ENCODE data around the gene PCCA.
"Not testable (repeated sequence)": the region's sequence is repeated elsewhere in the genome, so short reads cannot be mapped to it uniquely, and the experiment has no call there.

Gene PCCA

DNA sequence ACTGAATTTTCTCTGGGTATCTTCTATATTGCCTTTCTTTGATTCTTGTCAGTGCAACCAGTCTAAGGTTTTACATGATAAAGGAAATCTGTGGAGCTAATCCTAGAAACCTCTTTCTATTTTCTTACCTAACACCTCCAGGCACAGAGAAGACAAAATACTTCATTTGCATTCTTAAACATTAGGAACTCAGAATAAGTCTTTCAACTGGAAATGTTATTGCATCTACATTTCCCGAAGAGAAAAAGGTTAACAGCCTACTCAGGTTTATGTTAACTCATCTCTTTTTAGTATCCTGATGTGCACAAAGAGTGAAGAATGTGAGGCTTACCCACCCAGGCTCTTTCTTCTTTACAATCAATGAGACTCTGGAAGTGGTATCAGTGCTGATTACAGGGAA is 106.7 kb downstream of the PCCA start:
- DNase-seq (ENCODE audit: low spot score) (no peak), FAIRE-seq (no peak)

DNA sequence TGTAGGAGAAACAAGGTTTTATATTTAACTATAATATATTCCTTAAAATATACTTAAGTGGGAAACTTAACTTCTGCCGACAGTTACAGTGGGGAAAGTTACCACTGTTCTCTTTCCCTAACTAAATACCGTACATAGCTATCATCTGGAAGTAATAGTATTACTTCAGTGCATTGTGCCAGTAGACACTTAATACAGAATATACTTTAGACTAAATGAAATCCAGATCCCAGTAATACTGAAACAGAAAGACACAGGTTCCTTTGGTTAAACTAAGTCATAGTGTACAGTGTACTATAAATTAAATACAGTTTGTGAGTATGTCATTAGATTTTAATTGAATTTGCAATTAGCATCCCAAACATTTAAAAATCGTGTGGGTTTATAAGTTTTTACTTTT is 107.5 kb downstream of the PCCA start:
- FAIRE-seq (no peak), DNase-seq (ENCODE audit: low spot score) (no peak)

DNA sequence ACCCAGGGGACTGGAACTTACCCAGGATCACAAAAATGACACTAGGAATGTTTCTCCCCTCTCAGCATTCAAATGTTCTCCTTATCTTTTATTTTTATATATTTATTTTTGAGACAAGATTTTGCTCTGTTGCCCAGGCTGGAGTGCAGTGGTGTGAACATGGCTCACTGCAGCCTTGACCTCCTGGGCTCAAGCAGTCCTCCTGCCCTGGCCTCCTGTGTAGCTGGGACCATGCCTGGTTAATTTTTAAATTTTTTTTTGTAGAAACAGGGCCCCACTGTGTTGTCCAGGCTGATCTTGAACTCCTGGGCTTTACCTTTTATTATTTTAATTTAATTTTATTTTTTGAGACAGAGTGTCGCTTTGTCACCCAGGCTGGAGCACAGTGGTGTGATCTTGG is 108.2 kb downstream of the PCCA start:
- DNase-seq (ENCODE audit: low spot score) (no peak), FAIRE-seq (no peak)

DNA sequence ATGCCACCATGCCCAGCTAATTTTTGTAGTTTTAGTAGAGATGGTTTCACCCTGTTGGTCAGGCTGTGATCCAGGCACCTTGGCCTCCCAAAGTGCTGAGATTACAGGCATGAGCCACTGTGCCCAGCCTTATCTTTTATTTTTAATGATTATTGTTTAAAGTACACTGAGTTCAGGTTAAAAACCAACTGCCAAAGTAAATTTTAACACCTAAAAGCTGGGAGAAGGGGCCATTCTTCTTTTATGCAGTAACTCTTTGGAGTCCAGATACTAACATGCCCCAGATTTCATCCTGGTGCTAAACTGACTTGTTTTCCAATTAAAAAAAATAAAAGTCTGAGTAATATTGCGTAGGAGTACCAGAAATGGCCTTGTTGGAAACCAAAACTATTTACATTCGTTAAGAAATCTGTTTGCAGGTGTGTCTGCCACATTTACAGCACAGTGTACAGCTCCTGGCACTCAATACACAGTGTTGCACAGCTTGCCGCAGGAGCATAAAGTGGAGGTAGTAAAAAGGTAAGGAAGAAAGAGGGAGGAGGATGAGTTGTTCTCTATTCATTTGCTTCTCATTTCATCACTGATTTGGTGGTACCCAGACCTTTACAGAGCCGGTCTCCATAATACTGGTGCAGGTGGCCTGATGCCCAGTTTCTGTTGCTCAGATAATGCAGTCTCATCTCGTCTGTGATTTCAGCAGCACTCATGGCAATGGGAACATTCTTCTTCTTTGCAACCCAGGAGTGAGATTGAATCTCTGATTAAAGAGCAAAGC is 108.9 kb downstream of the PCCA start:
- DNase-seq (ENCODE audit: low spot score), result no peak
- FAIRE-seq, result no peak

DNA sequence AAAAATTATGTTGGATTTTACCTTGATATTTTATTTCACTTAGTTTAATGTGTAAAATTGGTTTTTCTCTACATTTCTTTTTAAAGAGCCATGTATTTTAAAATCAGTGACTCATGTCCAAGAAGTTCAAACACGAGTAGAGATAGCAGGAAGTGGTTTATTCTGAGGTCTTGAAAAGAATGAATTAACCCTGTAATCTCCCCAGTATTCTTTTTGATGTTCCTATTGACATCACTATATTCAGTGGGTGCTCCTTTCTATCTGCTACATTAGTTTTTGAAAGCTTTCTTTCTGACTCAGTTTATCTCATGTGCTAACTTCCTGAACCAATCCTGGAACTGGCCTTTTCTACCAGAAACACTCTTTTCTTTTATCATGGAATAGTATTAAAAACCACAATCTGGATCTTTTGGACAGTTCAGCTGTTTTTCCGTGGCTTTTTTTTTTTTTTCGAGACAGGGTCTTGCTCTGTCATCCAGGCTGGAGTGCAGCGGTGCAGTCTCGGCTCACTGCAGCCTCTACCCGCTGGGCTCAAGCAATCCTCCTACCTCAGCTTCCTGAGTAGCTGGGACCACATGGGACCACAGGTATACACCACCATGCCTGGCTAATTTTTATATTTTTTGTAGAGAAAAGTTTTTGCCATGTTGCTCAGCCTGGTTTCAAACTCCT is 114.9 kb downstream of the PCCA start:
- DNase-seq (ENCODE audit: low spot score) (peak; percentile 76), FAIRE-seq (peak; percentile 94)

DNA sequence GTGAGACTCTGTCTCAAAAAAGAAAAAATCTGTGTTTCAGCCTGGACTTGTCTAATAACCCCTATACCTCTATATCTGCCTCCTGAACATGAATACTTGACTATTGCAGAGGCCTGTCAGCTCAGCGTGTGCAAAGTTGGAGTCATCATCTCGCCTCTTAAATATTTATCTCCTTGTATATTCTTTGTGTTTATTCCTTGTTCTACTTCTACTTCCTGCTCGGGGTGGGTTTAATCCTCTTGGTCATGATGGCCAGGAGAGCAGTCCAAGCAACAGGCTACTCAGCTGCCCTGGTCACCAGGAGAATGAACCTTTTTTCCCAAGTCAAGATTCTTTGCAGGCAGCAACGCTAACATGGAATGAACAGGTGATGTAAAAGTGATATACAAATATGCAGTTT is 119.1 kb downstream of the PCCA start:
- FAIRE-seq (no peak), DNase-seq (ENCODE audit: low spot score) (no peak)

DNA sequence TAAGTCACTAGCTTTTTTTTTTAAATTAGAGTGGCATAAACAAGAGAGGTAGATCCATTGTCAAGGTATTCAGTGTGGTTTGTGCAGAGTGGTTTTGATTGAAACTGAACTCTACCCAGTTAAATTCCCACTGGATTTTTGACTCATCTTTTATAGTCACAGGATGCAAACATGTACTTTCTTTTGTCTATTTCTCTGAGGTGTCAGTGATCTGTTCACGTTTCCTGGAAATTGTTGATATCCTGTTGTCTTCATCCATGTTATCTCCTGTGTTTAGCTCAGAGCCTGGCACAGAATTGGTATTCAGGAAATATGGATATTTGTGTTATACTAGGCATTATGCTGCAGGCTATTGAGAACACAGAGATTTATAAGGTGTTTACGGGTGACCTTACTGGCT is 119.7 kb downstream of the PCCA start:
- FAIRE-seq (no peak), DNase-seq (ENCODE audit: low spot score) (no peak)

DNA sequence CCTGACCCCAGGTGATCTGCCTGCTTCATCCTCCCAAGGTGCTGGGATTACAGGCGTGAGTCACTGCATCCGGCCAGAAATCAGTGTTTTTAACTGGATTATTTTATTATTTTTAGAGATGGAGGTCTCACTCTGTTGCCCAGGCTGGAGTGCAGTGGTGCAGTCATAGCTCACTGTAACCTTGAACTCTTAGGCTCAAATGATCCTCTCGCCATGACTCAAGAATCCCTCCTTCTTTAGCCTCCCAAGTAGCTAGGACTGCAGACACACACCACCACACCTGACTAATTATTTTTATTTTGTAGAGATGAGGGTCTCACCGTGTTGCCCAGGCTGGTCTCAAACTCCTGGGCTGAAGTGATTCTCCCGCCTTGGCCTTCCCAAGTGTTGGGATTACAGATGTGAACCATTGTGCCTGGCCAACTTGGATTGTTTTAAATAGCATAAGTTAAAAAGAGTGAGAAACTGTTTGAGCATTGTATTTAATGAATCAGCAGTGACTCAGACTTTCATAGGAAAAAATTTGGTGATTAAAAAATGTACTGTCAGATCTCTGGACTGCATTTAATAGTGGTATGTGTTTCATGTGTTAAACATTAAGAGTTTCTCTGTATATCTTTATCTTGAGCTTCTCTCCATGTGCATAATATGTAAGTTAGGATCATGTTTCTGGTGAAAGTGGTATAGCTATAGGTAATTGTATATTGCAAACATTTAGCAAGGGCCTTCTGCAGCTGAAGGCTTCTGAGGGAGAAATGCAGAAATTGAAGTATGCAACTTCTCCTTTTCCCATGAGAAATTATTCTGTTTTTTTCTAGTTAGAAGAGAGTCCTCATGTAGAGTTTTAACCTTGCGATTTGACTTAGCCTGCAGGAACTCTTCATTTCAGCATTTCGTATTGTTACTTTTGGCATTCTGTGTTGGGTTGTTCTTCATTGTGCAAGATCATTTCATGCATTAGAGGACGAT is 121.2 kb downstream of the PCCA start:
- FAIRE-seq (peak; percentile 84), DNase-seq (ENCODE audit: low spot score) (peak; percentile 62)

DNA sequence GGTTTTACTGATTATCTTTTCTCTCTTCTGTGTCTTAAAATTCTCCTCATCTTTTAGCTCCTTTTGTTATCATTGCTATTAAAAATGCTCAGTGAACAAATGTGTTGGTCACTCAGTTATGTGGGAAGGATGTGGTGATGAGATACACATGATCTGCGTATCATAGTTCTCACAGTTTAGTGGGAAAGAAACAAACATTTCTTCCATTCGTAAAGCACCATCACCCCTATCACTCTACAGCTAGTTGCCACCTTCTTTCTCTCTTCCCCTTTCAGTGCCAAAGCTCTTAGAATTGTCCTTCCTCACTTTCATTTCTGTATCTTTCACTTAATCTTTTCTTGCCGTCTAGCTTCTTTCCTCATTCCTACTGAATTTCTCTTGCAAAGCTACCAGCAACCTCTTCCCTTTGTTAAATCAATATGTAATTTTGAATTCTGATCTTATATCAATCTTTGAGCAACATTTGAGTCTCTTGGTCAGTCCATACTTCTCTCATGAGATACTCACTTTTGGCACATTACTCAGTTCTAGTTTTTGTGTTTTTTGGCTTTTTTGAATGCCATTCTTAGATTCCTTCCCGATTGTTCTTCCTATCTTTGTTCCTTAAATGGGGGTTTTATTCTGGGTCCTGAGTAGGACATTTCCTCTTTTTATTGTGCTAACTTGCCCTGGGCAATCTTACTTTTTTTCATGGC is 122.3 kb downstream of the PCCA start:
- DNase-seq (ENCODE audit: low spot score), result no peak
- FAIRE-seq, result no peak

DNA sequence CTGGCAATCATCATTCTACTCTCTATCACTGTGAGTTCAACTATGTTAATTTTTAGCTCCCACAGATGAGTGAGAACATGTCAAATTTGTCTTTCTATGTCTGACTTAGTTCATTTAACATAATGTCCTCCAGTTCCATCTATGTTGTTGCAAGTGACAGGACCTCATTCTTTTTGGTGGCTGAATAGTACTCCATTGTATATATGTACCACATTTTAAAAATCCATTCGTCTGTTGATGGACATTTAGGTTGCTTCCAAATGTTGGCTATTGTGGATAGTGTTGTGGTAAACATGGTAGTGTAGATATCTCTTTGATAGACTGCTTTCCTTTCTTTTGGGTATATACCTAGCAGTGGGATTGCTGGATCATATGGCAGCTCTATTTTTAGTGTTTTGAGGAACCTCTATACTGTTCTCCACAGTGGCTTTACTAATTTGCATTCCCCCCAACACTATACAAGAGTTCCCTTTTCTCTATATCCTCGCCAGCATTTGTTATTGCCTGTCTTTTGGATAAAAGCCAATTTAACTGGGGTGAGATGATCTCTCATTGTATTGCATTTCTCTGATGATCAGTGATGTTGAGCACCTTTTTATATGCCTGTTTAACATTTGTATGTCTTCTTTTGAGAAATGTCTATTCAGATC is 124.1 kb downstream of the PCCA start:
- no peak for FAIRE-seq

DNA sequence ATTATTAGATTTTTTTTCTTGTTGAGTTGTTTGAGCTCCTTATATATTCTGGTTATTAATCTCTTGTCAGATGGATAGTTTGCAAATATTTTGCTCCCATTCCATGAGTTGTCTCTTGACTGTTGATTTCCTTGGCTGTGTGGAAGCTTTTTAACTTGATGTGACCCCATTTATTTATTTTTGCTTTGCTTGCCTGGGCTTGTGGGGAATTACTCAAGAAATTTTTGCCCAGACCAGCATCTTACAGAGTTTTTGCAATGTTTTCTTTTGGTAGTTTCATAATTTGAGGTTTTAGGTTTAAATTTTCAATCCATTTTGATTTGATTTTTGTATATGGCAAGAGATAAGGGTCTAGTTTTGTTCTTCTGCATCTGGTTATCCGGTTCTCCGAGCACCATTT is 124.7 kb downstream of the PCCA start:
- DNase-seq (ENCODE audit: low spot score), result no peak
- FAIRE-seq, result no peak

More for the DNA sequence above, 124.1 kb downstream of the PCCA start:
- no peak for DNase-seq (ENCODE audit: low spot score)

DNA sequence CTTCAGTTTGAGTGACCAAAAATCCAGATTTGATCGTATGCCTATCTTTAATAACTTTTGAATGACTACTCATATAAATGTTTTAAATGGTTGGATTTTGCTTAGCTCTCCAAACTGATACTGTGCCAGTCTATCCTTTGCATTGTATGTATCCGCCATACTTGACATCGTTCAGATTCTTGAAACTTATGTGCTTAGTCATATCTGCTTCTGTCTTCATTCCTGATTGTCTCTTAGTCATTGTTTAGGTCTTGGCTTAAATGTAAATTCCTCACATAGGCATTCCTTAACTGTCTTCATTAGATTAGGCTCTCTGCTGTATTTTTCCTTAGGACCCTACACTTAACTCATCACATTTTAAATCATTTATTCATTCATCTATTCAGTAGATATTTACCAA is 126.0 kb downstream of the PCCA start:
- DNase-seq (ENCODE audit: low spot score) (peak; percentile 46), FAIRE-seq (no peak)

DNA sequence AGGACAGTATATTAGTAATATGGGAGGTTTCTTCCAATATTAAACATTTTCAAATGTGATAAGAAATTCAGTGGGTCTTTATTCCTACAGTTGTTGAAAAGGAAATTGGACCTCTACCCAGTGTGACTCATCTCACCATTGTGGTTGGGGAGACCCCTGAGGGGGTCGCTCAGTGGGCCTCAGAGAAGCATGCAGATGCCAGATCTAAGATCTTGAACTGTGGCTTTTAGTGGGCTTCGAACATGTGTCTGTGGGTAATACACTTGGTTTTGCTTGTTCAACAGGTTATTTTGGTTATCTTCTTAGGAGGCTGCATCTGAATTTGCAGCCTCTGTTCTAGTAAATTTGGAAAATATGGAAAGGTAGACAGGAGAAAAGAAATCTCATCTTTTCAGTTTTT is 132.3 kb downstream of the PCCA start:
- FAIRE-seq, result no peak

DNA sequence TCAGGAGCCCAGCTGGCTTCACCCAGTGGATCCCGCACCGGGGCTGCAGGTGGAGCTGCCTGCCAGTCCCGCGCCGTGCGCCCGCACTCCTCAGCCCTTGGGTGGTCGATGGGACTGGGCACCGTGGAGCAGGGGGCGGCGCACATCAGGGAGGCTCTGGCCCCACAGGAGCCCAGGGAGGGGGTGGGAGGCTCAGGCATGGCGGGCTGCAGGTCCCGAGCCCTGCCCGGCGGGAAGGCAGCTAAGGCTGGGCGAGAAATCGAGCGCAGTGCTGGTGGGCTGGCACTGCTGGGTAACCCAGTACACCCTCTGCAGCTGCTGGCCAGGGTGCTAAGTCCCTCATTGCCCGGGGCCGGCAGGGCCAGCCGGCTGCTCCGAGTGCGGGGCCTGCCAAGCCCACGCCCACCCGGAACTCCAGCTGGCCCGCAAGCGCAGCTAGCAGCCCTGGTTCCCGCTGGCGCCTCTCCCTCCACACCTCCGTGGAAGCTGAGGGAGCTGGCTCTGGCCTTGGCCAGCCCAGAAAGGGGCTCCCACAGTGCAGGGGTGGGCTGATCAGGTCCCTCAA is 135.2 kb downstream of the PCCA start:
- not testable (repeated sequence) for FAIRE-seq; DNase-seq (ENCODE audit: low spot score)

More for the DNA sequence above, 132.3 kb downstream of the PCCA start:
- no peak for DNase-seq (ENCODE audit: low spot score)

DNA sequence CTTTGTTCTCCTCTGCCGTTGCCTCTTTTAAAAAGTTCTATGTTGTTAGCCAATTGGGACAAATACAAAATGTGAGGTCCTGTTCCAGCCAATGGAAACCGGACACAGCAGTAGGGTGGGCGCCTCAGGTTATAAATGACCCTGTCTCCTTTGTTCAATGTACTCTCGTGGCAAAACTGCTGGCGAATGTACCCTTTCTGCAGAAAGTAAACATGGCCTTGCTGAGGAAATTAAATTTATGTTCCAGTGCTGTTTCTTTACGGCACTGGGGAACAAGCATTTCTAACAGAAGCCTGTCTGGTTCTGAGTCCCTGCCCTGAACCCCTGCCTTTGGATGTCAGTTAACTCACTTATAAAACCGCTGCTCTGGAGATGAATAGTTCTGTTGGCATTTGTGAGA is 140.7 kb downstream of the PCCA start:
- DNase-seq (ENCODE audit: low spot score) (no peak), FAIRE-seq (no peak)

DNA sequence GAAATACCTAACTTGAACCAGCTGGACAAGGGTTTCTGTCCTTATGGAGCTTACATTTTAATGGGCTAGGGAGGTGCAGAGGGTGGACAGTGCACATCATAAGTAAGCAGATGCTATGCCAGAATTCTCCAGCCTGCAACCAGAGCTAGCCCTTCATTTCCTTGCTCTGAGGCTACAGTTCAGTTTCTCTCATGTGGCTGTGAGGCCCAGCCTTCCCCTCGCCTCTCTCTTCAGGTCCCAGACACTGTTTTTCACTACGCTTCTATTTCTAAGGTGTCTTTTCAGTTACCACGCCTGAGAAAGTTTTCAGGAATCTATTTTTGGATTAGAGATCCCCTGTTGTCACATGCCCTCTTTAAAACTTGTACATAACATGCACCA is 141.9 kb downstream of the PCCA start:
- no peak for FAIRE-seq
- no peak for DNase-seq (ENCODE audit: low spot score)

DNA sequence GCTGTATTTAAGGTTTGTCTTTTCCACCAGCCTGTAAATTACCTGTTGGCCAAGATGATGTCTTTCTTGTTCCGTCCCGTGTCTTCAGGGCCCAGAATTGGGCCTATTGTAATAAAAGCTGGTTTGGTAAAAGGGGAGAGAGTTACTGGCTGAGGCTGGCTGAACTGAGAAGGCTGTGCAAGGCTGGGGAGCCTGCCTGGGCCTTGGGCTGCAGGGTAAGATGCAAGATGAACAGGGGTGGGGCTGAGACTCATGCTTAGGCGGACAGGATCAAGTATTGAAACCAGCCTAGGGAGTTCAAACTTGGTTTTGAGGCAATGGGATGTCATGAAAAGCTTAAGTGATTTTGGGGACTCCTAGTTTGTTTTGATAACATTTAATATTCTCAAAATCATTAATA is 142.3 kb downstream of the PCCA start:
- DNase-seq (ENCODE audit: low spot score) (no peak), FAIRE-seq (no peak)

DNA sequence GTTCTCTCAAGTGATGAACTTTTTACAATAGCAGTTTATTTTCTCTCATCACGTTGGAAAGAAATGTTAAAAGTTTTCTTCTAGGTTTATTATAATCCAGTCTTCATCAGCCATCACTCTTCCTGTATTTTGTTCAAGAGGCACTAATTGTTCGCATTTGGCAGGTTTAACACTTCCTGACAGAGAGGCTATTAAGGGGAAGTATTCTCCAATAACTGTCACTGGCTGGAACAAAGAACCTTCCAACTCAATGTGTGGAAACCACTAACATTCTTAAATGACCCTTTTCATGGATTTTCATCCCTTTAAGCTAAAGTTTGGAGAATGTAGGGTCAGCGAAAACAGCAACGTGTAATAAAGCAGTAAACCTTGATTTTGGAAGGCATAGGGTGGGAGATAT is 145.1 kb downstream of the PCCA start:
- DNase-seq (ENCODE audit: low spot score) (no peak), FAIRE-seq (no peak)

DNA sequence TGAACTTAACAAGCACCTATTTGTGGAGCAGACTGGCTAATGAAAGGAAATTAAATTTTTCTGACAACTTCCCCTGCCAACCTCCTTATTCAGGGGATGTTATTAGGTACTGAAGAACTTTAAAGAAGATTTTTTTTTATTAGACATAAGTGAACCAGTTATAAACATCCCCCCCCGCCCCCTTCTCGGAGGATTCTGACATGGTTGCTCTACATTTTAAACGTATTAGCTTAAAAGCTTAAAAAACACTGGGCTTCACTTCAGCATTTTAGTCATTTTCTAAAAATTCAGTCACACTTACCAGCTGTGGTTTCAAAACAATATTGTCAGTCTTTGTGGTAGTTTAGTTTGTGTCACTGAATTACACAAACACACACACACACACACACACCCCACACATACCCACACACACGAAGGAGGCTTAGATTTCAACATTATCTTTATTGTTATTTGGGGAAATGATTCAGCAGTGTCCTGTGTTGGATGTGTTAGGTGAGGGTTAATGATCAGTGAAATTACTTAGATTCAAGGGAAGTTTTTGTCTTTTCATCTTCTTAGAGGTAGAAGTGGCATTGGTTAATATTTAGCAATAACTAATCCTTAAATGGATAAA is 145.7 kb downstream of the PCCA start:
- FAIRE-seq (peak; percentile 92), DNase-seq (ENCODE audit: low spot score) (peak; percentile 58)

DNA sequence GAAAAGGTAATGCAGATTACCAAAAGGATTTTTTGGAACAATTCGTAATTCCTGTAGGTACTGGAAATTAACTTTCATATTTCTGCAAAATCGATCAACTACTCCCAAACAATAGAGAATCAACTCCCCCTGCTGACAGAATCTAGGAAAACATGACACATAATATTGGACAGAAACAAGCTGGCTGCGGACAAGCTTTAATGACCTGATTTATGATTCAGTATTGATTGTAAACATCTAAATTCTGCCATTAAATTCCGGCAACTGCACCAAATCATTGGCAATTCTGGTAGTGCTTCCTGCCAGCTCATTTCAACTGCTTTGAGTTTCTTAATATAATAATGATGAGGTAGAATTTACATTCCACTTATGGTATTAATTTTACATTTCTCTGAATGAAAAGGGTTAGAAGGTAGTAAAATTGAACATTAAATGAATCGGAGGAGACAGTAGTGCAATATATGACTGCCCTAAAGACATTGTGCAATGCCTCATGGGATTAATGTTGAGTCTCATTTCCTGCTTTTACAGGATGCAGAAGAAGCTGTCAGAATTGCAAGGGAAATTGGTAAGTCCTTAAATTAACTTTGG is 146.5 kb downstream of the PCCA start:
- peak; percentile 42 for DNase-seq (ENCODE audit: low spot score)
- no peak for FAIRE-seq

Measured in RCC 7860 (cell line).